NCI-H524 (cell line): ENCODE data around the gene OR52E6.

Experiments
- DNase-seq, 2 experiments: peaks; one replicate each; lab custom pipeline; 2025; lab: John Stamatoyannopoulos, UW

OR52E6 gene

DNA sequence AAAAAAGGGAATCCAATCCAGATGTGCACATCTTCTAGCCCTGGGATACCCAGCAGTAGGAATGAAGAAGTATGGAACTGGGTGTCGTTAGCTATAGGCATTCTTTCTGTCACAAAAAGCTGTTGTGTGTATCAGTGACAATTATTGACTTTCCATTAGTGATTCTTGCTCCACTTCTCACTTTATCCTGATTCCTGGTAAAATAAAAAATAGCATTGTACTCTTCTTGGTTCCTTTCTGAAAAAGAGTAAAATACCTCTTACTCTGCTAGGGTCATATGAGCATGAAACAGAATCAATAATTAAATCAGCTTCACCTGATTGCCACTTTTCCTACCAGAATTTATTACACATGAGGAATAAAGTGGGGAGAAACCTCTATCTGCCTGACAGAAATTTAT lies at the start of gene OR52E6:
OR52E6 (minus strand) TSS at position 101 of the 400 bp plus-strand sequence; CDS start at position 101, 0 bp downstream.
- no peak for DNase-seq

DNA sequence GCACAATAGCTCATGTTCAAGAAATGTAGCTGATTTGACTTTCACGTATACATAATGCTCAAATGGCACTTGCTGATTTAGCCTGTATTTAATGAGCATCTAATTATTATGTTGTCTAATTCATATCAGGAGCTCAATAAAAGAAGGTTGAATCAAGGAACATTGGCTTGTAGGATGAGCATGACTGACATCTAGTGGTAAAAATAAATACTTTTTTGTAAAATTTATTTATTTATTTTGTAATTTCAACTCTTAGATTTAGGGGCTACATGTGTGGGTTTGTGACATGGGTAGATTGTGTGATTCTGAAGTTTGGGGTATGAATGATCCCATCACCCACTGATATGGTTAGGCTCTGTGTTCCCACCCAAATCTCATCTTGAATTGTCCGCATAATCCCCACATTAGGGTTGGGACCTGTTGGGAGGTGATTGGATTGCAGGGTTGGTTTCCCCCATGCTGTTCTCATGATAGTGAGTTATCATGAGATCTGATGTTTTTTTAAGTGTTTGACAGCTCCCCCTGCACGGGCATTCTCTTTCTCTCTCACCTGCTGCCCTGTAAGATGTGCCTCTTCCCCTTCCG lies 49.6 kb upstream of the OR52E6 start:
- DNase-seq: peak in 1 of 2 experiments; percentile 2

DNA sequence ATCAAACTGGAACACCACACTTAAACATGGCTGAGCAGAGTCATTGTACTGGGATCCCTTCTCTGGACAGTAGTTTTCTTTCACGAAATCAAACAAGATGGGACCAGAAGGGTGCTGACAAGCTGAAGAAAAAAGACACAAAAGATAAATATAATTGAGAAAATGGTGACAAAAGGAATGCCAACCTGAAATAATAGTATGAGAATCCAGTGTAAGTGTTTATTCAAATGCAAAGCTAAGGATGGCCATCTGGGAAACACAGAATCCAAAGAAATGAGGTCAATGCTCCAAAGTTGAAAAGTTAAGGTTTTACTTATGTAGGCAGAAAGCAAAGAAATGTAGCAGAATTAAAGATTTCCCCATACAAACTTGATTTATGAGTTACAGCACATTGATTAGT lies 46.0 kb upstream of the OR52E6 start:
- no peak for DNase-seq

DNA sequence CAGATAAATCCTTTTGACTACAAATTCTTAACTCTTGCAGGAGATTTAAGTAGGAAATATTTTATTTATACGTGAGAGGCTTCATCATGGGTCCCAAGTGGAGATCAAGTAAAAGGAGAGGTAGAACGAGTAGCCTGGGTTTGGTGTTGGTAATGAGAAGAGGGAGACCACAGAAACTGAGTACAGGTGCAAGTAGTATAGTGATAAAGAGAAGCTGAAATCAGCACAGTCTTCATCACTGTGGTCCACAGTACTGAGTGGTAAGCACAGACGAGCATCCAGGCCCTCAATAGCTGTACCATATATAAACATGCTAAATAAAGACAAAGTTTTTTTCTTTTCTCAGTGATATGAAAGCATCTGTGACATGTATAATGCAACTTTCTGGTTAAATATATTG lies 45.5 kb upstream of the OR52E6 start:
- DNase-seq: no peak

DNA sequence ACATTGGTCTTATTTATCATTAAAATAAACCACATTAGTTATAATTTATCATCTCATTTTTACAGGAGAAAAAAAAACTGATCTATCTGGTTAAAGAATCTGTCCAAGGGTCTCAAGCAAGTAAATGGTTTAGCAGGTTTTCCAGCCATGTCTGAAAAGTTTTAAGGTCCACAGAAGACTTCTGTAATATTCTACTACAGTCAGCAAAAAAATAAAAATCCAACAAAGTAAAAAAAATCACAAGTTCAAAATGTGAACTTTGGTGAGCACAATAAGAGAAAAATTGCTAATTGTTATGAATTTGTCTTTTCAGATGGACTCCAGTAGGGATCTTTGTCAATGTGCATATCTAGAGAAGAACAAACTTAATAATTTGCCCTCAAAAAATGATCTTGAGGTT lies 40.1 kb upstream of the OR52E6 start:
- no peak for DNase-seq

DNA sequence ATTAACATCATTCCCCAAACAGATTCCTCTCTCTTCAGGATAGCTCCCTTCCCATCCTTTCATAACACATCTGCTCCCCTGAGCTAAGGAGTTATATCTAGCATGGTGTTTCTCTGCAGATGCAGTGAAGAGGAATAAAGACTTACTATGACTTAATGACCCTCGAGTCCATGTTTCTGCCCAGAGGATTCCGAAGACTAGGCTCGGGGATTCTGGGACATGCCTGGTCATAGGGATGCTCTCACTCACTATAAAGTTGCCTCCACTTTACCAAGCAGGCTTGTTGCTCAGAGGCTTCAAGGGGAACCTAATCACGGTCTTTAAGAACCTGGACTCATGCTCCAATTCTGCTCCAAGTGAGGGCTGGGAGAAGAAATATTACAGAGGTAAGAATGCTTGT lies 38.6 kb upstream of the OR52E6 start, which contains the start of gene OR52E4:
OR52E4 (plus strand) TSS at position 301 of the 400 bp plus-strand sequence. CDS start 3,664 bp downstream, outside the sequence.
- no peak for DNase-seq

DNA sequence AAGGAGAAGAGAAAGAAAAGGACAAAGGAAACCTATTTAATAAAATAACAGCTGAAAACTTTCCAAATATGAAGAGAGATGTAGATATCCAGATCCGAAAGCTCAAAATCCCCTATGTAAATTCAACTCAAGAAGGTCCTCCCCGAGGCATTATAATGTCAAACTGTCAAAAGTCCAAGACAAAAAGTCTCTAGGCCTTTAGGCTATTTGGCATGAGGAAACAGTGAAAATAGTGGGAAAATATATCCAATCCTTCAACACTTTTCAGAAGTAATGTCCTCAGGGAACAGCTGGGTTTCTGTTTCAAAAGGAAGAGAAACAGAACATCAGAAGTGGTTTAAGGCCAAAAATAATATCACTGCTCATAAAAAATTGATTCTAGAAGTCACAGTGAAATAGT lies 36.9 kb upstream of the OR52E6 start:
- DNase-seq: no peak

DNA sequence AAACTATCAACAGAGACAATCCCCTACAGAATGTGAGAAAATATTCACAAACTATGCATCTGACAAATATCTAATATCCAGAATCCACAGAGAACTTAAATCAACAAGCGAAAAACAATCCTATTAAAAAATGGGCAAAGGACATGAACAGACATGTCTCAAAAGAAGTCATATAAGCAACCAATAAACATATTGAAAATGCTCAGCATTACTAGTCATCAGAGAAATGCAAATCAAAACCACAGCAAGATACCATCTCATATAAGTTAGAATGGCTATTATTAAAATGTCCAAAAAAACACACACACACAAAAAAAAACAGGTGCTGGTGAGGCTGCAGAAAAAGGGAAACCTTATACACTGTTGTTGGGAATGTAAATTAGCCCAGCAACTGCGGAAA lies 24.1 kb upstream of the OR52E6 start:
- DNase-seq: no peak

DNA sequence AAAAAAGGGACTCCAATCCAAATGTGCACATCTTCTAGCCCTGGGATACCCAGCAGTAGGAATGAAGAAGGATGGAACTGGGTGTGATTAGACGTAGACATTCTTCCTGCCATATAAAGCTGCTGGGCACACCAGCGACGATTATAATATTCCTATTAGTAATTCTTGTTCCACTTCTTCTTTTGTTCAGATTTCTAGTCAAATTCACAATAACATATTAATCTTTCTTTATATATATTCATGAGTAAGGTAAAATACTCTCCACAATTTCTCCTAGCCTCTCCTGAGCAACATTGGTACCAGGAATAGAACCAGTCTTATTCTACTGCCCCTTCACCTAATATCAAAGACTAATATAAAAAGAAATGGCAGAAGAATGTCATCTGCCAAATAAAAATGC lies 15.9 kb upstream of the OR52E6 start, which contains the start of gene OR52E8:
OR52E8 (minus strand) TSS at position 101 of the 400 bp plus-strand sequence; CDS start at position 101, 0 bp downstream.
- no peak for DNase-seq

DNA sequence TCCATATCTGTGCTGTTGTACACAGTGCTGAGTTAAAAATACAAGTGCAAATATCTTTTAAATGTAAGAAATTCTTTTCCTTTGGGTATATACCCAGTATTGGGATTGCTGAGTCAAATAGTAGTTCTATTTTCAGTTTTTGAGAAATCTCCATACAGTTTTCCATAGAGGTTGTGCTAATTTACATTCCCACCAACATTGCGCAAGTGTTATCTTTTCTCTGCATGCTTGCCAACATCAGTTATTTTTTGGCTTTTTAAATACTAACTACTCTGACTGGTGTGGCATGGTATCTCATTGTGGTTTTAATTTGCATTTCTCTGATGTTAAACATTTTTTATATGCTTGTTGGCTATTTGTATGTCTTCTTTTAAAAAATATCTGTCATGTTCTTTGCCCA lies 9.3 kb upstream of the OR52E6 start:
- DNase-seq: no peak

DNA sequence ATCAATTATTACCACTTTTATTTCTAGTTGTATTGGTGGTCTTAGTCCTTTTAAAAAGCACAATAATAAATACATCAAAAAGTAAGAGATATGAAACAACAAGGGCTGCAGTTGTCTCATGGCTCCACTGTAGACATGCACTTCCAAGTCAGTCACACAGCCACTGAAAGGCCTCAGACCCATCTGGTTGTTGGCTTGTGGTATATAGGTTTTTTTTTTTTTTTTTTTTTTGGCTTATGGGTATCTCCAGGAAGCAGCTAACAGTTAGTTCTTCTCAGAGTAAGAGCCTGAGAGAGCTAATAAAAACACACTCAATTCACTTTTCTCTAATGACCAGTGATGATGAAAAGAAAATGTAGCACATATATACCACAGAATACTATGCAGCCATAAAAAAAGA lies 6.0 kb upstream of the OR52E6 start:
- no peak for DNase-seq

DNA sequence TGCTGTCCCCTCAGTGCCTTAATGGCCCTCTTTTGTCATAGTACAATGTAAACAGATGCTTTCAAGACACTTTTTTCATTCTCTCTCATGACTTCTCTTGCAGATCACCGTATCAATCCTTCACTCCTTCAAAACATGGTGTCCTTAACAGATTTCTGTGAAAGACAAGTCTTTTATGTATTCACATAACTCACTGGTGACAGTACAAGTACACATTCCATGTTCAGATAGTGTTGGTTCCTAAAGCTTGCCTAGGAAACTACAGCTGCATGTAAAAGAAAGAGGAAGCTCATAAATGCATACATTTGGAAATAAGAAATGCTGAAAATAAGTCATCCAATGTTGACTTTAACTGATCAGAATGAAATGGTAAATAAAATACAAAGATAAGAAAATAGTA lies 5.0 kb upstream of the OR52E6 start:
- DNase-seq: no peak

DNA sequence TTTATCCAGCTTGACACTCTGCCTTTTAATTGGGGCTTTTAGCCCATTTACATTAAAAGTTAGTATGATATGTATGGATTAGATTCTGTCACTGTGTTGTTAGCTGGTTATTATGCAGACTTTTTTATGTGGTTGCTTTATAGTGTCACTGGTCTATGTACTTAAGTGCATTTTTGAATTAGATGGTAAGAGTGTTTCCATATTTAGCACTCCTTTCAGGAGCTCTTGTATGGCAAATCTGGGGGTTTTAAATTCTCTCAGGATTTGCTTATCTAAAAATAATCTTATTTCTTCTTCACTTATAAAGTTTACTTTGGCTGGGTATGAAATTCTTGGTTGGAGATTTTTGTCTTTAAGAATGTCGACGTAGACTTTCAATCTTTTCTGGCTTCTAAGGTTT lies 4.0 kb downstream of the OR52E6 start:
- no peak for DNase-seq

DNA sequence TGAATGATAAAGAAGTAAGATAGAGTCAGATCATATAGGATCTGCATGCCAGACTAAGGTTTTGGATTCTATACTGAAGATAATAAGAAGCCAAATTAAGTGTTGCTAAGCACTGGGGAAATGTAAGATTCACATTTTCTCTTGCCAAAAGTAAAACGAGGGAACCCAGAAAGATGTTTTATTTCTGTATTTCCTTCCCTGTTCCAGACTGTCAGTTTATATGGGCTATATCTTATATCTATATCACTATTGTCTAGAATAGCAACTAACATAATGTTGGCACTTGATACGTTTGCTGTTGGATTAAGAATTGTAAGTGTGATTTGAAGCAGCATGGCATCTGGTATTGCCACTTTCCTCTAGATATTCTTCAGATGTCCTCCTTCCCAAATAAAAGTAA lies 8.3 kb downstream of the OR52E6 start:
- DNase-seq: no peak

DNA sequence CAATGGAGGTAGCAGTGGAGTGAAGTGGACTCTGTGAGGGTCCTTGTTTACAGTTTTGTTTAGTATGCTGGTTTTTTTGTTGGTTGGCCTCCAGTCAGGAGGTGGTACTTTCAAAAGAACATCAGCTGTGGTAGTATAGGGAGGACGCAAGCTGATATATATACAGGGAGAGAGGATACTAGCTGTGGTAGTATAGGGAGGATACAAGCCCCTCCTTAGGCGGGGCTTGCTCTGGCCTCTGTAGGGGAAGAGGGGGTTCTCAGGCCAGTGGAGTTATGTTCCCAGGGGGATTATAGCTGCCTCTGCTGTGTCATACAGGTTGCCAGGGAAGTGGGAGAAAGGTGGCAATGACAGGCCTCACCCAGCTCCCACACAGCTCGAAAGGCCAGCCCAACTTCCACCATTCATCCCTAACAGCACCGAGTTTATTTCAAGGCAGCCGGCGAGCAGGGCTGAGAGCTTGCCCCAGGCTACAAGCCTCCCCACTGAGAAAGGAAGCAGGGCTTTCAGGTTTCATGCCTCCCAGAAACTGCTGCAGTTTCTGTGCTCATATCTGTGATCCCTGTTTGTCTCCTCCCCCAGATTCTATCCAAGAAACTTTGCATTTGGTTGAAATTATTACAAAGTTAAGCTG lies 10.4 kb downstream of the OR52E6 start:
- no peak for DNase-seq

DNA sequence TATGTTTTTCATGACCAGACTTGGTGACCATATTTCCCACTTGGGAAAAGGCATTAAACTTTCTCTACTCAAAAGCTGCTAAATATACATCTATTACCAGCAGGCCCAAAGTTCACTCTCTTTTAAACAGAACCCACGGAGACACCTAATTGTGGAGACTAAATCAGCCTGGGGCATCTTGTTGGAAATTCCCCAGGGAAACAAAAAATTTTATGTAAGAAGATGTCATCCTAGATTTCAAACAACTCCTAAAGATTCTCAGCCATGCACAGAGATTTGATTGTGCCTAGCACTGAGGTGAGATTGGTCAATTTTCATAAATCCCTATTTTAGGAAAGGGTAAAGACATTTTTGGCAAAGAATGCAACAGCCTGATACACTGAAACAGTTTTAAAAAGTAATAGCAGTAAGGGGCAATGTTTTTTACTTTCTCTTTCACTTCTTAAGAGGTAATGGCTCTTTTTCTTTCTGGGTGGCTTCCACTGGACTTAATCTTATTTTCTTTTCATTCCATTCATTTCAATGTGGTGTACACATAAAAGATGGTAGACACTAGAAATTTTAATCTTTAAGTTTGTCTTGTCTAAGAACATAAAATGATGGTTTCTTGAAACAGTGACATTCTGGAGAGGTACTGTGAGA lies 23.3 kb downstream of the OR52E6 start:
- DNase-seq: no peak

DNA sequence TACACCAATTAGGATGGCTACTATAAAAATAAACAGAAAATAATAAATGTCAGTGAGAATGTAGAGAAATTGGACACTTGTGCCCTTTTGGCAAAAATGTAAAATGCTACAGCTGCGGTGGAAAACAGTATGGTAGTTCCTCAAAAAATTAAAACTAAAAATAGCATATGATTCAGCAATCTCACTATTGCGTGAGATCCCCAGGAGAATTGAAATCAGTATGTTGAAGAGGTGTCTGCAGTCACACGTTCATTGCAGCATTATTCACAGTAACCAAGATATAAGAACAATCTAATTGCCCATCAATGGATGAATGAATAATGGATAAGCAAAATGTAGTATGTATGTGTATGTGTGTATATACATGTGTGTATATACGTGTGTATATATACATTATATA lies 26.2 kb downstream of the OR52E6 start:
- DNase-seq: no peak

DNA sequence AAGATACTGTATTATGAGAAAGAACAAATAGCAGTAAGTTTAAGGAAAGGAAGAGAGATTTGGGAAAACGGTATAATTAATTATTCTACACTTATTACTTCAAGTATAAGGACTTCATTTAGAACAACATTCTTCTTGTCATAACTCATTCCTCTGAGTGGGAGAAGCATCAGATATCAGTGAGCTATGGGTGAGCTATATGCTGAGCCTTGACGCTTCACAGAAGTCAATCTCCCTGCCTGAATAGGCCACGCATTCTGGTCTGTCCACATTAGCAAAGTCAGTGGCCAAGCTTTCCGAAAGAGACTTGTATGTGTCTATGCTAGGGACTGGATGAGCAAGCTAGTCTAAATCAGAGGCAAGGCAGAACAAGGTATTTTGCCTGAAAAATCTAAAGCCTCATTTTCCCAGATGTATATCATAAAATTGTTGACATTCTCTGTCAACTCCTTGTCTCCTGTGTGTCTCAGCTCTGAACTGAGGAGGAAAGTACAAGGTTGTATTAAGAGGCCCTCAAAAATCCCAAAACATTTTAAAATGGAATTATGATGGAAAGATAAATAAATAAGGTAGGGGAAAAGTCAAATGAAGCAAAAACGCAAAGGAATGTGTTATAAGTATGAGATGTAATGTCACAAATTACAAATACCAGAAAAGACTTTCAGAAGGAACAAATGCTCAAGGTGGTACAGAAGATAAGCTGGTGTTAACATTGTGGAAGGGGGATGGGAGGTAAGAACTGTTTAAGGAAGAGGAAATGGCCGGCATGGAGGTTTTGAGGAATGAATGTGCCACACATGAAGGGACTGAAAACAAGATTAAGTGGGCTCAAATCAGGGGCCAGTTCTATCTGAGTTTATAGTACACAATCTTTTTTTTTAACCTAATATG lies 31.5 kb downstream of the OR52E6 start:
- DNase-seq: no peak

DNA sequence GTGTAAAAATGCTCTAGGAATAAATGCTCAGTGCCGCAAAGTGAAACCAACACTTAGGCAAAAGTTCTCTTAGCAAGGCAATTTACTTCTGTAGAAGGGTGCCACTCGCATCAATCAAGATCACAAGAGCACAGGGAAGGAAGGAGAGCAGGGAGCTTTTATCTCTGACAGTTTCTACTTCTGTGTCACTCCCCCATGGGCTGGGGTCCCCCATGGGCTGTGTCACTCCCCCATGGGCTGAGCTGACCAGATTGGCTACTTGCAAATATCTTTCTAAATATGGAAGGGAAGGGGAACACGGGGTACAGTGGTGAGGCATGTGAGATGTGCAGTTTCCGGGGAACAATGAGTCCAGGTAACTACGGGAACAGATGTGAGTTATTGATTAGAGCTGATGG lies 32.6 kb downstream of the OR52E6 start:
- no peak for DNase-seq

DNA sequence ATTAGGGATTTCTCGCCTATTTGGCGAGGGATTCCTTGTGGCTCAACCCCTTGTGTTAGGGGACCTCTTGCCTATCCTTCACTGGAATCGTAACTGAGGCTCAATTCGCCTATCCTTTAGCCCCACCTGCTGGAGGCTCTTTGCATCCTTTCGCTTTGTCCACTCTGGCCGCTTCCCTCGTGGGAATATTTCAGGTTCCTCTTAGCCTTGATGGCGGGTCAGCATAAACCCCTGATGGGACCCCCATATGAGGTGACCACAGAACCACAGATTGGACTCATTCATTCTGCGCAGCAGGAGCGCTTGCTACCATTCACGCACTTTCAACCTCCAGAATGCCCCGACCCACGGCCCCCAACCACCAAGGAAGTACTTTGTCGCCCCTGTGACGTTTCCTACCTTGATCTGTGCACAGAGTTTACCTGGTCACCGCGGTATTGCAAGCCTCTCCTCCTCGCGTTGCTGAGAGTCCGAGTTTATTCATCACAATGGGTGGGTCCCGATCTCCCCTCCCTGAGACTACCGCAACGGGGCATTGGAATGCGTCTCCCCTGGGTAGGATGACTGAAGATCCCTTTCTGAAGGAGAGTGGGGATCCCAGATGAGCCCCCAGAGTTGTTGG lies 33.1 kb downstream of the OR52E6 start, which contains the start of gene OR52N2:
OR52N2 (plus strand) TSS at position 425 of the 622 bp plus-strand sequence. CDS start 11,412 bp downstream, outside the sequence.
- peak; percentile 18 to 58 for DNase-seq

DNA sequence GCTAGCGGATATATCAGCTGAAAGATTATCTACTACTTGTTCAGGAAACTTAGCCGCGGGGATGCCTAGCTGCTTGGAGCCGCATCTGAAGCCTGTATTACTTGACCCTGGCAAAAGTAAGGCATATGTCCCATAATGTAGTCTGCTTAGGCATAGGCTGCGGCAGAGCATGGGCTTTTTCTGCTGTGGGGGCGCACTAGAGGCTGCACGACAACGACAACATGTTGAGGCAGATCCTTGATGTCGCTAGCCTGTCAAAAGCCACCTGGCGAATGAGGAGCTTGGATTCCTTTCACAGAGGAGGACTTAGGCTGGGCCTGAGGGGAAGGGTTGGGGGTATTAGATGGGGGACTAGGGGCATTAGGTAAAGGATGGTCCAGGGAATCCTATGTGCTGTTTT lies 34.1 kb downstream of the OR52E6 start:
- DNase-seq: peak in 1 of 2 experiments; percentile 42

DNA sequence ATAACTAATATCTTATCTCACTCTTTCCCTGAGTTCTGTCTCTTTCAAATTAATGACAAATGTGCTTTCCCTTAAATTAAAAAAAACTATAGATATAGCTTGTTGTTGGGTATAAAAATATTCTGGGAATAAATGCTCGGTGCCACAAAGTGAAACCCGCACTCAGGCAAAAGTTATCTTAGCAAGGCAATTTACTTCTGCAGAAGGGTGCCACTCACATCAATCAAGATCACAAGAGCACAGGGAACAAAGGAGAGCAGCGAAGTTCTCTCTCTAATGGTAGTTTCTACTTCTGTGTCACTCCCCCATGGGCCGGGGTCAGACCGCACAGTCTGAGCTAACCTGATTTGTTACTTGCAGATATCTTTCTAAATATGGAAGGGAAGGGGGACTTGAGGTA lies 37.7 kb downstream of the OR52E6 start:
- DNase-seq: no peak
